GM18867 (cell line): ENCODE results near the gene PLPP1.

ENCODE experiments used
- ATAC-seq: cut with Tn5 transposase; IDR thresholded peaks from one replicate; pipeline ENCODE4 v1.9.1; 2021; ENCODE audit warnings: mild to moderate bottlenecking, moderate library complexity; ENCODE audit not compliant: unreplicated experiment

The PLPP1 gene

GRCh38 chr5:55534436-55535198 is at the start of gene PLPP1:
Gene PLPP1, minus strand, starts transcription at chr5:55534964. Its CDS starts 335 bp downstream, at chr5:55534629.
- peak; percentile 82 for ATAC-seq

- no peak for ATAC-seq
Measured at GRCh38 chr5:55583578-55583977, 48.8 kb upstream of the PLPP1 start.

- ATAC-seq = no peak
Measured at GRCh38 chr5:55582256-55582655, 47.5 kb upstream of the PLPP1 start.

- no peak for ATAC-seq
Measured at GRCh38 chr5:55580042-55580441, 45.3 kb upstream of the PLPP1 start.

GRCh38 chr5:55578771-55579170 is 44.0 kb upstream of the PLPP1 start:
- no peak for ATAC-seq

- no peak for ATAC-seq
Measured at GRCh38 chr5:55577353-55578060, 42.7 kb upstream of the PLPP1 start.

GRCh38 chr5:55576661-55577060 is 41.9 kb upstream of the PLPP1 start:
- ATAC-seq = no peak

GRCh38 chr5:55575815-55576583 is 41.2 kb upstream of the PLPP1 start:
- no peak for ATAC-seq

GRCh38 chr5:55572600-55572999 is 37.8 kb upstream of the PLPP1 start:
- ATAC-seq = no peak

- ATAC-seq = no peak
Measured at GRCh38 chr5:55572020-55572419, 37.3 kb upstream of the PLPP1 start.

- ATAC-seq = no peak
Measured at GRCh38 chr5:55570570-55570969, 35.8 kb upstream of the PLPP1 start.

GRCh38 chr5:55570026-55570425 is 35.3 kb upstream of the PLPP1 start:
- ATAC-seq = no peak

- no peak for ATAC-seq
Measured at GRCh38 chr5:55569513-55569865, 34.7 kb upstream of the PLPP1 start.

- no peak for ATAC-seq
Measured at GRCh38 chr5:55568654-55569512, 34.1 kb upstream of the PLPP1 start.

- ATAC-seq = peak; percentile 84
Measured at GRCh38 chr5:55564721-55565120, 30.0 kb upstream of the PLPP1 start.

- peak; percentile 62 for ATAC-seq
Measured at GRCh38 chr5:55558484-55558883, 23.7 kb upstream of the PLPP1 start.

- ATAC-seq = no peak
Measured at GRCh38 chr5:55557123-55557522, 22.4 kb upstream of the PLPP1 start.

- no peak for ATAC-seq
Measured at GRCh38 chr5:55554585-55555202, 19.9 kb upstream of the PLPP1 start.

- no peak for ATAC-seq
Measured at GRCh38 chr5:55551904-55552303, 17.1 kb upstream of the PLPP1 start.

- no peak for ATAC-seq
Measured at GRCh38 chr5:55551358-55551757, 16.6 kb upstream of the PLPP1 start.
